B cell (primary cell): ENCODE measurements around the gene BNIP5. TPM values are rescaled to one million over a fixed set of nuclear protein-coding genes. Genes with fewer than 3 reads are reported as not detected.

Experiments used
- ATAC-seq: fragments of 200-7000 bp; cut with Tn5 transposase; one replicate; pipeline ENCODE4 v1.10.0; 2021; ENCODE audit warnings: low read depth, mild to moderate bottlenecking, moderate number of reproducible peaks, moderate library complexity
- CTCF ChIA-PET: fragments of 350-600 bp; sonication (Branson Sonifier 250); formaldehyde crosslinking; loops from one replicate; lab custom pipeline; 2021; ENCODE audit warnings: antibody characterized with exemption, inconsistent platforms; lab: Charles Lee
- POLR2A ChIA-PET: fragments of 350-600 bp; sonication (Branson Sonifier 250); formaldehyde crosslinking; loops from one replicate; lab custom pipeline; 2021; ENCODE audit warnings: antibody characterized with exemption; lab: Charles Lee
- DNase-seq: peaks from one replicate; pipeline ENCODE4 v3.0.0; 2013
- H2AFZ ChIP-seq: 2 replicates; pipeline ENCODE4 v1.6.1; 2012; ENCODE audit warnings: mild to moderate bottlenecking, low read depth, low read length; ENCODE audit not compliant: insufficient read depth, poor library complexity, severe bottlenecking
- H3K27ac ChIP-seq, 2 donors: 1 replicate in 1 of 2; 2 replicates in 1 of 2; pipeline ENCODE4 v1.5.1; 2012 to 2013; ENCODE audit warnings: low read length in 2 of 2, mild to moderate bottlenecking in 2 of 2, moderate library complexity in 1 of 2
- H3K27me3 ChIP-seq, 4 experiments: fragments of 200-600 bp in 1 of 4; sonication (generic) in 1 of 4; replicated peaks in 1 of 4; 1 replicate in 2 of 4; 2 replicates in 2 of 4; pipeline versions ENCODE4 v1.6.1 to v1.7.0; 2013 to 2016; ENCODE audit warnings: low read length in 3 of 4, mild to moderate bottlenecking in 2 of 4, mixed read lengths in 1 of 4, moderate library complexity in 1 of 4; ENCODE audit not compliant: insufficient read depth in 4 of 4, control insufficient read depth in 3 of 4; ENCODE audit errors: control extremely low read depth in 1 of 4
- H3K36me3 ChIP-seq, 2 experiments: replicated peaks in 1 of 2; 1 replicate in 1 of 2; 2 replicates in 1 of 2; pipeline versions ENCODE4 v1.6.1 to v1.7.1; 2013; ENCODE audit warnings: low read length in 1 of 2; ENCODE audit not compliant: insufficient read depth in 2 of 2, control insufficient read depth in 1 of 2; ENCODE audit errors: control extremely low read depth in 1 of 2, extremely low read depth in 1 of 2
- H3K4me1 ChIP-seq, 2 donors: fragments of 200-600 bp in 1 of 2; sonication (generic) in 1 of 2; 1 replicate in 1 of 2; 2 replicates in 1 of 2; pipeline versions ENCODE4 v1.5.1 to v1.6.1; 2013 to 2017; ENCODE audit warnings: low read length in 2 of 2; ENCODE audit not compliant: control insufficient read depth in 2 of 2, insufficient read depth in 2 of 2
- H3K4me2 ChIP-seq: replicated peaks from 2 replicates; pipeline ENCODE3; 2012; ENCODE audit warnings: mild to moderate bottlenecking, low read depth, low read length; ENCODE audit not compliant: poor library complexity, severe bottlenecking
- H3K4me3 ChIP-seq, 5 experiments: fragments of 200-600 bp in 1 of 5; sonication (generic) in 1 of 5; 1 replicate in 3 of 5; 2 replicates in 2 of 5; pipeline versions ENCODE4 v1.5.1 to v1.7.0; 2011 to 2016; ENCODE audit warnings: low read length in 4 of 5, mild to moderate bottlenecking in 4 of 5, low read depth in 2 of 5, control low read depth in 1 of 5, moderate library complexity in 1 of 5; ENCODE audit not compliant: insufficient read depth in 1 of 5; ENCODE audit errors: control extremely low read depth in 1 of 5, extremely low read depth in 1 of 5
- H3K79me2 ChIP-seq: fragments of 200-600 bp; sonication (generic); one replicate; pipeline ENCODE4 v1.6.0; 2016; ENCODE audit warnings: low read length; ENCODE audit not compliant: control insufficient read depth, insufficient read depth
- H3K9ac ChIP-seq: fragments of 200-600 bp; sonication (generic); 2 replicates; pipeline ENCODE4 v1.6.1; 2017; ENCODE audit warnings: mild to moderate bottlenecking, low read length, moderate library complexity
- H3K9me3 ChIP-seq, 3 donors: one replicate each; pipeline versions ENCODE4 v1.6.1 to v1.7.1; 2013; ENCODE audit warnings: low read length in 2 of 3; ENCODE audit not compliant: control insufficient read depth in 2 of 3, insufficient read depth in 1 of 3; ENCODE audit errors: control extremely low read depth in 1 of 3
- H4K20me1 ChIP-seq: 2 replicates; pipeline ENCODE4 v1.6.0; 2012; ENCODE audit warnings: mild to moderate bottlenecking, low read length; ENCODE audit not compliant: insufficient read depth, control insufficient read depth, poor library complexity, severe bottlenecking
- H3K27ac Mint-ChIP-seq: one replicate; pipeline ENCODE4 v1.8.0; 2021; ENCODE audit warnings: mixed read lengths
- H3K27me3 Mint-ChIP-seq: one replicate; pipeline ENCODE4 v1.8.0; 2021; ENCODE audit warnings: mixed read lengths
- H3K4me1 Mint-ChIP-seq: one replicate; pipeline ENCODE4 v1.8.0; 2021; ENCODE audit warnings: mixed read lengths
- H3K4me3 Mint-ChIP-seq: one replicate; pipeline ENCODE4 v1.8.0; 2021; ENCODE audit warnings: mixed read lengths
- H3K9me3 Mint-ChIP-seq: one replicate; pipeline ENCODE4 v1.8.0; 2022; ENCODE audit warnings: mixed read lengths; ENCODE audit not compliant: insufficient read depth
- CTCF ChIP-seq: fragments of 200-600 bp; IDR thresholded peaks from one replicate; pipeline ENCODE4 v1.8.0; 2022; ENCODE audit warnings: antibody characterized with exemption, mild to moderate bottlenecking
- EZH2 ChIP-seq: IDR thresholded peaks from 2 replicates; pipeline ENCODE4 v1.6.1; 2012; ENCODE audit warnings: borderline replicate concordance, low read depth, mild to moderate bottlenecking, moderate library complexity, low read length; ENCODE audit not compliant: insufficient read depth, poor library complexity, severe bottlenecking
- WGBS: methylation state at CpG from one replicate; pipeline ENCODE4 v1.1.5; 2013; ENCODE audit warnings: missing lambda C conversion rate; ENCODE audit not compliant: insufficient coverage; 5-methylcytosine and 5-hydroxymethylcytosine counted together
- intact Hi-C: fragments of 100-400 bp; cut with micrococcal nuclease; formaldehyde crosslinking; loops from one replicate; pipeline ENCODE4 v1.10.0; 2022
- polyA plus RNA-seq: library from polyadenylated mRNA; depleted of rRNA; stranded (reverse); fragments of >200 nt; gene quantifications from 2 replicates; pipeline ENCODE4 v1.2.3, GENCODE V29; 2012
- total RNA-seq, 2 donors: library from RNA; stranded (reverse); fragments of 120-200 nt in 1 of 2; gene quantifications; 1 replicate in 1 of 2; 2 replicates in 1 of 2; pipeline versions ENCODE4 v1.2.3 to v1.2.4, GENCODE V29; 2013 to 2022

The BNIP5 gene
- total and polyA plus RNA-seq, 2 donors (not counting 1 experiment from before 2014, with no cell fraction given), result 0.06 to 0.10 TPM

- TF ChIP-seq CTCF (no peak), EZH2 (no peak)
- no peak overlapping the region for H3K4me3 ChIP-seq
- POLR2A ChIA-PET, result no interaction called here
- H3K27ac Mint-ChIP-seq, result no peak overlapping the region
- 92% methylated on average over 4 of the region's 5 CpGs for WGBS
- no peaks in the 10 kb centered on the region for H4K20me1 ChIP-seq
- H3K4me1 ChIP-seq, result no peaks in the 10 kb centered on the region
- H3K27ac ChIP-seq, result no peak overlapping the region
- CTCF ChIA-PET, result interaction anchor here (1.2 to 2.3 kb wide), 2 partner anchors 16 to 192 kb away, joined by 3 to 7 read pairs; no protein-coding TSS in a partner anchor
- intact Hi-C loops, result no loop called here
- no peak for ATAC-seq
- DNase-seq, result no peak
- H3K79me2 ChIP-seq, result no peaks in the 10 kb centered on the region
- peaks cover 0 to 41% (median 20%) of the 10 kb centered on the region in 4 experiments for H3K27me3 ChIP-seq
- peaks cover 50% of the 10 kb centered on the region for H3K27me3 Mint-ChIP-seq
- no peaks in the 10 kb centered on the region for H3K9me3 Mint-ChIP-seq
- H3K4me2 ChIP-seq, result no peak overlapping the region
- no peaks in the 10 kb centered on the region for H3K4me1 Mint-ChIP-seq
- no peak overlapping the region for H3K9ac ChIP-seq
- no peaks in the 10 kb centered on the region for H3K9me3 ChIP-seq
- H2AFZ ChIP-seq, result no peak overlapping the region
- H3K36me3 ChIP-seq, result no peaks in the 10 kb centered on the region
- H3K4me3 Mint-ChIP-seq, result no peak overlapping the region
Measured at GRCh38 chr6:36286858-36287257, 49.8 kb downstream of the BNIP5 start.

DNA sequence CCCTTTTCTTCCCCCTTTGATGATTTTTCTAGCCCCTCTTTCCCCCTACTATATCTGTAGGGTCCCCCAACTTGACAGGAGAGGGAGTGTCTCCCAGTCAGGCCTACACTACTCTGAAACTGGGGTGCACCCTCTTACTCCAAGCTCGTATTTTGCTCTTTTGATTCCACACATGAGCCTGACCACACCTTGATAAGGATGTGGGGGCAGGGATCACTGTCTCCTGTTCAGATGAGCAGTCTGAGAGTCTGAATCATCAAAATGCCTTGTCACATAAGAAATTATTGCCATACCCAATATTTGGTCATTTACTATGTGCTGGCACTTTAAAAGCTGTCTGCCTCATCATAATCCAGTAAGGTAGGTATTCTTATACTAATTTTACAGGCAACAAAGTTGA is 50.9 kb downstream of the BNIP5 start:
- WGBS, result no CpG with 5 or more reads among the region's 1 CpG
- Histone ChIP-seq H4K20me1 (no peaks in the 10 kb centered on the region), H3K4me1 (peaks cover 3% of the 10 kb centered on the region in 2 donors), H3K79me2 (no peaks in the 10 kb centered on the region), H3K9me3 (no peaks in the 10 kb centered on the region), H3K36me3 (no peaks in the 10 kb centered on the region), H3K27ac (no peak overlapping the region), H3K4me3 (no peak overlapping the region), H3K27me3 (peaks cover 0 to 38% (median 20%) of the 10 kb centered on the region in 4 experiments), H3K4me2 (no peak overlapping the region), H3K9ac (no peak overlapping the region), H2AFZ (no peak overlapping the region)
- CTCF ChIA-PET, result interaction anchor here (1.5 kb wide), 1 partner anchor 14 kb away, joined by 4 read pairs; no protein-coding TSS in a partner anchor
- peaks cover 8% of the 10 kb centered on the region for H3K4me1 Mint-ChIP-seq
- H3K27ac Mint-ChIP-seq, result no peak overlapping the region
- POLR2A ChIA-PET, result no interaction called here
- ATAC-seq (no peak), DNase-seq (no peak)
- intact Hi-C loops, result no loop called here
- H3K4me3 Mint-ChIP-seq, result no peak overlapping the region
- no peaks in the 10 kb centered on the region for H3K9me3 Mint-ChIP-seq
- no peak for TF ChIP-seq EZH2
- H3K27me3 Mint-ChIP-seq, result peaks cover 51% of the 10 kb centered on the region
